GM21526 (cell line): ENCODE data around the gene LAPTM5.

Source experiments
- ATAC-seq: cut with Tn5 transposase; IDR thresholded peaks from one replicate; pipeline ENCODE4 v1.9.1; 2021; ENCODE audit warnings: moderate library complexity; ENCODE audit not compliant: unreplicated experiment, low FRiP score

The LAPTM5 gene

GRCh38 chr1:30745834-30746208 is 11.8 kb downstream of the LAPTM5 start:
- ATAC-seq = no peak

- ATAC-seq = no peak
Observed at GRCh38 chr1:30745156-30745833, 12.3 kb downstream of the LAPTM5 start.

- ATAC-seq = no peak
Observed at GRCh38 chr1:30744060-30744756, 13.4 kb downstream of the LAPTM5 start.

GRCh38 chr1:30743584-30744059 is 14.0 kb downstream of the LAPTM5 start:
- no peak for ATAC-seq

- ATAC-seq = no peak
Observed at GRCh38 chr1:30742963-30743559, 14.5 kb downstream of the LAPTM5 start.

GRCh38 chr1:30742300-30742962 is 15.1 kb downstream of the LAPTM5 start:
- ATAC-seq = no peak

- no peak for ATAC-seq
Observed at GRCh38 chr1:30741239-30741894, 16.2 kb downstream of the LAPTM5 start.

- no peak for ATAC-seq
Observed at GRCh38 chr1:30740251-30741238, 17.0 kb downstream of the LAPTM5 start.

- no peak for ATAC-seq
Observed at GRCh38 chr1:30739601-30740000, 18.0 kb downstream of the LAPTM5 start.

- ATAC-seq = no peak
Observed at GRCh38 chr1:30738715-30739559, 18.6 kb downstream of the LAPTM5 start.

GRCh38 chr1:30738040-30738714 is 19.4 kb downstream of the LAPTM5 start:
- no peak for ATAC-seq

- ATAC-seq = no peak
Observed at GRCh38 chr1:30737357-30738039, 20.1 kb downstream of the LAPTM5 start.

GRCh38 chr1:30735668-30736498 is 21.7 kb downstream of the LAPTM5 start:
- no peak for ATAC-seq

GRCh38 chr1:30735124-30735523 is 22.4 kb downstream of the LAPTM5 start:
- no peak for ATAC-seq

- ATAC-seq = no peak
Observed at GRCh38 chr1:30734580-30734979, 23.0 kb downstream of the LAPTM5 start.

- no peak for ATAC-seq
Observed at GRCh38 chr1:30734106-30734505, 23.5 kb downstream of the LAPTM5 start.

GRCh38 chr1:30733493-30733892 is 24.1 kb downstream of the LAPTM5 start:
- no peak for ATAC-seq
